Ectodermal cell (in vitro differentiated cells): ENCODE results near the gene C5orf22.
"Not testable (repeated sequence)": the region's sequence is repeated elsewhere in the genome, so short reads cannot be mapped to it uniquely, and the experiment has no call there.

Experiments used
- H3K27ac ChIP-seq: 2 replicates; pipeline ENCODE4 v1.7.0; 2013; ENCODE audit warnings: mild to moderate bottlenecking, low read depth, low read length; ENCODE audit not compliant: insufficient read depth, poor library complexity, severe bottlenecking
- H3K27me3 ChIP-seq: 2 replicates; pipeline ENCODE4 v1.7.0; 2013; ENCODE audit warnings: mild to moderate bottlenecking, low read length; ENCODE audit not compliant: insufficient read depth, control insufficient read depth, poor library complexity, severe bottlenecking
- H3K36me3 ChIP-seq: one replicate; pipeline ENCODE4 v1.7.0; 2013; ENCODE audit warnings: low read length; ENCODE audit not compliant: control insufficient read depth, insufficient read depth
- H3K4me1 ChIP-seq: one replicate; pipeline ENCODE4 v1.7.0; 2013; ENCODE audit warnings: low read length; ENCODE audit not compliant: control insufficient read depth, insufficient read depth
- H3K4me3 ChIP-seq: 2 replicates; pipeline ENCODE4 v1.7.0; 2013; ENCODE audit warnings: low read depth, low read length, control low read depth; ENCODE audit not compliant: insufficient read depth
- H3K9me3 ChIP-seq: 2 replicates; pipeline ENCODE4 v1.7.0; 2013; ENCODE audit warnings: mild to moderate bottlenecking, low read length, moderate library complexity; ENCODE audit not compliant: control insufficient read depth
- WGBS, 2 experiments: methylation state at CpG; one replicate each; pipeline ENCODE4 v1.1.7; 2013; ENCODE audit warnings: missing lambda C conversion rate in 2 of 2; 5-methylcytosine and 5-hydroxymethylcytosine counted together

Gene C5orf22

GRCh38 chr5:31596354-31596753 lies 64.3 kb downstream of the C5orf22 start:
- Histone ChIP-seq H3K9me3 (no peaks in the 10 kb centered on the region), H3K4me3 (no peak overlapping the region), H3K36me3 (no peaks in the 10 kb centered on the region), H3K4me1 (no peaks in the 10 kb centered on the region), H3K27me3 (no peaks in the 10 kb centered on the region), H3K27ac (no peak overlapping the region)
- 78 to 90% methylated on average over 1 of the region's 1 CpG for WGBS, 2 experiments

DNA sequence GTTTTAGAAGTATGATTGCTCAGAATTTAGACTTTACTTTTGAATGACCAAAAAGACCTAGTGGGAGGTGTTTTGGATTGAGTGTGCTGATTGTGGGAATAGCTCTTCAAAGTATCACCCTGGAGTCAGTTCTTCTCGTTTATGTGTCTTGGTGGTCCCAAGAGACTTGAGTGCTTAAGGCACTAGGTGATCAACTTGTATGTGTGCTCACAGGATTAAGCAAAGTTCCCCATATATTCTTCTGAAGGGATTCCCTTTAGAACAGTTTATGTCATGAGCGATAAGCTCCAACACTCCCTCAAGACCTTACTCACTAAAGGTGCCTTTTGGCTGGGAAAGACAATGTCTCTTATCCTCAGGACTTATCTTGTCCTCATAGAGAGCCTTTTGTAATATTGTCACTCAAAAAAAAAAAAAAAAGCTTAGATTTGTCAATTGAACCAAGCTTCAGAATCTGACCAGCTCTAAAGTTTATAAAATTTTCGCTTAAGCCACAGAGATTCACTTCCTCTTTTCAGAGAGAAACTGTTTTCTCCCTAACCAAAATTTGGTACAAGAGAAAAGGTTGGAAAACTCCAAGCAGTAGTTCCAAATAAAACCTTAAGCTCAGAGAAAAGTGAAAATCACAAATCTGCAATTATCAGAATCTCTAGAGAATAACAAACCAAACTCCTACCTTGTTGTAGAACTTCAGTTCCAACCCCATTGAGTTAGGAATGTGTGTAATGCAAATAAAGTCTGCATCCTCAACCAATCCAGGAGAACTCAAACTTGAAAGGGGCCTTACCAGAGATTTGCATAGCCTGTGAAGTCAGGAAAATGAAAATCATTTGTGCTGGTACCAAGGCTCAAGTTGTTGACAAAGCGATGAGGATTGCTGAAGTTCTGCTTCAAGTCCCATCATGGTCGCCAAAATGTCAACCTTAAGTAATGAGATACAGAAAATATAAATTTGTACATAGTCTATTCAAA lies 66.8 kb downstream of the C5orf22 start:
- H3K4me1 ChIP-seq: no peaks in the 10 kb centered on the region
- H3K9me3 ChIP-seq: no peaks in the 10 kb centered on the region
- no peaks in the 10 kb centered on the region for H3K27me3 ChIP-seq
- H3K36me3 ChIP-seq: no peaks in the 10 kb centered on the region
- 89 to 95% methylated on average over 5 of the region's 5 CpGs for WGBS, 2 experiments
- H3K4me3 ChIP-seq: no peak overlapping the region
- H3K27ac ChIP-seq: no peak overlapping the region

DNA sequence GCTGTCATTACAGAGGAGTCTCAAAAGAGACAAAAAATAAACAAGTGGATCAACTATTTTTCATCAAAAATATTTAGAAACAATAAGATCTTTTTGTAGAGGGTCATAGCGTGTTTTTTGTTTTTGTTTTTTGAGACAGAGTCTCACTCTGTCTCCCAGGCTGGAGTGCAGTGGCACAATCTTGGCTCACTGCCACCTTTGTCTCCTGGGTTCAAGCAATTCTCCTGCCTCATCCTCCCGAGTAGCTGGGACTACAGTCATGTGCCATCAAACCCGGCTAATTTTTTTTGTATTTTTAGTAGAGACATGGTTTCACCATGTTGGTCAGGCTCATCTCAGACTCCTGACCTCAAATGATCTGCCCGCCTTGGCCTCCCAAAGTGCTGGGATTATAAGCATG lies 70.2 kb downstream of the C5orf22 start:
- H3K36me3 ChIP-seq, H3K27ac ChIP-seq, H3K4me3 ChIP-seq, H3K4me1 ChIP-seq, H3K27me3 ChIP-seq, H3K9me3 ChIP-seq: not testable (repeated sequence)
- WGBS, 2 experiments: 90 to 94% methylated on average over 4 of the region's 4 CpGs

GRCh38 chr5:31604240-31604639 lies 72.1 kb downstream of the C5orf22 start:
- Histone ChIP-seq H3K27me3 (no peaks in the 10 kb centered on the region), H3K27ac (no peak overlapping the region), H3K9me3 (no peaks in the 10 kb centered on the region), H3K4me3 (no peak overlapping the region), H3K36me3 (no peaks in the 10 kb centered on the region), H3K4me1 (no peaks in the 10 kb centered on the region)
- 93 to 96% methylated on average over 2 of the region's 2 CpGs for WGBS, 2 experiments

GRCh38 chr5:31604644-31605043 lies 72.5 kb downstream of the C5orf22 start:
- Histone ChIP-seq H3K27me3 (no peaks in the 10 kb centered on the region), H3K4me3 (no peak overlapping the region), H3K27ac (no peak overlapping the region), H3K4me1 (no peaks in the 10 kb centered on the region), H3K36me3 (no peaks in the 10 kb centered on the region), H3K9me3 (no peaks in the 10 kb centered on the region)
- WGBS, 2 experiments: 93 to 100% methylated on average over 2 of the region's 2 CpGs
